GM18909 (cell line): ENCODE data around the gene AFF4.
"Not testable (repeated sequence)": the region's sequence is repeated elsewhere in the genome, so short reads cannot be mapped to it uniquely, and the experiment has no call there.

Experiments used
- ATAC-seq: cut with Tn5 transposase; IDR thresholded peaks from one replicate; pipeline ENCODE4 v1.9.1; 2021; ENCODE audit warnings: mild to moderate bottlenecking; ENCODE audit not compliant: unreplicated experiment, poor library complexity

Gene AFF4

GRCh38 chr5:132961123-132961815, 2.2 kb downstream of the AFF4 start:
- ATAC-seq: not testable (repeated sequence)

- ATAC-seq: not testable (repeated sequence)
These were observed 7.2 kb downstream of the AFF4 start for GRCh38 chr5:132956166-132956799.

GRCh38 chr5:132953710-132954109, 9.7 kb downstream of the AFF4 start:
- no peak for ATAC-seq

GRCh38 chr5:132952829-132953228, 10.6 kb downstream of the AFF4 start:
- ATAC-seq: no peak

GRCh38 chr5:132951897-132952296, 11.5 kb downstream of the AFF4 start:
- no peak for ATAC-seq

GRCh38 chr5:132949136-132949535, 14.3 kb downstream of the AFF4 start:
- ATAC-seq: no peak

- no peak for ATAC-seq
These were observed 15.8 kb downstream of the AFF4 start for GRCh38 chr5:132947671-132948070.

- ATAC-seq: not testable (repeated sequence)
These were observed 18.1 kb downstream of the AFF4 start for GRCh38 chr5:132945315-132945714.

- ATAC-seq: no peak
These were observed 19.9 kb downstream of the AFF4 start for GRCh38 chr5:132943362-132944022.

- no peak for ATAC-seq
These were observed 22.1 kb downstream of the AFF4 start for GRCh38 chr5:132941331-132941730.

GRCh38 chr5:132928062-132928407, 35.4 kb downstream of the AFF4 start:
- no peak for ATAC-seq

GRCh38 chr5:132927355-132928061, 35.9 kb downstream of the AFF4 start:
- no peak for ATAC-seq

GRCh38 chr5:132926437-132926836, 37.0 kb downstream of the AFF4 start:
- ATAC-seq: no peak

GRCh38 chr5:132916086-132916485, 47.3 kb downstream of the AFF4 start:
- ATAC-seq: no peak

GRCh38 chr5:132915681-132916080, 47.8 kb downstream of the AFF4 start:
- no peak for ATAC-seq

GRCh38 chr5:132909702-132910101, 53.7 kb downstream of the AFF4 start:
- no peak for ATAC-seq

- no peak for ATAC-seq
These were observed 56.3 kb downstream of the AFF4 start for GRCh38 chr5:132907161-132907560.

- ATAC-seq: no peak
These were observed 57.5 kb downstream of the AFF4 start for GRCh38 chr5:132905938-132906337.

- no peak for ATAC-seq
These were observed 61.7 kb downstream of the AFF4 start for GRCh38 chr5:132901730-132902129.

GRCh38 chr5:132901036-132901435, 62.4 kb downstream of the AFF4 start:
- no peak for ATAC-seq

GRCh38 chr5:132898094-132898493, 65.3 kb downstream of the AFF4 start:
- ATAC-seq: no peak
